Left lung (tissue), 10 donors: ENCODE data around the gene BMAL2. TPM values are rescaled to one million over a fixed set of nuclear protein-coding genes. Genes with fewer than 3 reads are reported as not detected.

Experiments
- ATAC-seq: fragments of 200-7000 bp; cut with Tn5 transposase; one replicate; pipeline ENCODE4 v1.9.1; 2020; ENCODE audit warnings: moderate library complexity
- DNase-seq, 4 donors: peaks; one replicate each; pipeline ENCODE4 v3.0.0-alpha.2; 2013 to 2020
- H3K27ac ChIP-seq, 2 donors: fragments of 200-600 bp; sonication (generic) in 1 of 2; one replicate each; pipeline versions ENCODE4 v1.5.0 to v1.8.0; 2020 to 2021
- H3K27me3 ChIP-seq, 2 donors: fragments of 200-600 bp; sonication (generic) in 1 of 2; one replicate each; pipeline versions ENCODE4 v1.5.0 to v1.8.0; 2020 to 2021
- H3K36me3 ChIP-seq, 2 donors: fragments of 200-600 bp; sonication (generic) in 1 of 2; one replicate each; pipeline versions ENCODE4 v1.5.0 to v1.8.0; 2020 to 2021
- H3K4me1 ChIP-seq, 2 donors: fragments of 200-600 bp; one replicate each; pipeline ENCODE4 v1.8.0; 2021
- H3K4me3 ChIP-seq, 2 donors: fragments of 200-600 bp; sonication (generic) in 1 of 2; one replicate each; pipeline versions ENCODE4 v1.5.0 to v1.8.0; 2020 to 2021; ENCODE audit warnings: mild to moderate bottlenecking in 1 of 2
- H3K9me3 ChIP-seq, 2 donors: fragments of 200-600 bp; sonication (generic) in 1 of 2; one replicate each; pipeline versions ENCODE4 v1.5.0 to v1.8.0; 2020 to 2021
- intact Hi-C, 2 donors: fragments of 100-400 bp; cut with DNase I; formaldehyde crosslinking; loops; one replicate each; pipeline versions ENCODE4 v1.11.2 to v1.14.2; 2022
- polyA plus RNA-seq, 6 donors: library from polyadenylated mRNA; unstranded; fragments of 120-200 nt; gene quantifications; one replicate each; pipeline ENCODE4 v1.2.1, GENCODE V29; 2013; ENCODE audit not compliant: insufficient read length in 6 of 6
- total RNA-seq, 2 donors: library from RNA; stranded (reverse); fragmentation: NEBNext Ultra II Directional; extraction: Animal tissue kit (Norgen Biotek cat#: 25700); gene quantifications; one replicate each; pipeline ENCODE4 v1.2.1, GENCODE V29; 2021
- TF ChIP-seq, protein P1 (sequence below), 2 donors: fragments of 200-600 bp; sonication (generic) in 1 of 2; IDR thresholded peaks; one replicate each; pipeline versions ENCODE4 v1.5.0 to v1.8.0; 2021; ENCODE audit warnings: antibody characterized with exemption in 2 of 2
- donor health status: DM: no; HTN: yes; CAD: no.
- donor health status: DM: no; HTN: no; CAD: no.

BMAL2 gene
- total and polyA plus RNA-seq, 8 donors: 3.2 to 14.1 (median 4.2) TPM

DNA sequence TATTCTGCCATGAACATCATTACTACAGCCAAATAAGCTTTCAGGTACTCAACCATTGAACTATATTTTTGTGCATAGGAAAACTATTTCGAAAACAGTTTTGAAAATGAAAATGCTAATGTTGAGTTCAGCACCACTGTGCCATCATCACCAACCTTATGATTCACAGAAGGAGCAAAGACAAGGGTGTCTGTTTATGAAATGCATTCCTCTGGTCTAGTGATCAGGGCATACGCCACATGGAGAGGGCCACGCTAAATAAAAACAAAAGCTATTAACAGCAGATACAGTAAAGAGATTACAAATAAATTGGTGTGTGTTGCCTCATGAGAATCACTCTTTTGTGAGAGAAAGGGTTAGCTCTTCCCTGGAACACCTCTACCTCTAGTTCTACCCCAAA is 43.2 kb upstream of the BMAL2 start:
- Histone ChIP-seq H3K9me3 (no peaks in the 10 kb centered on the region), H3K27ac (no peak overlapping the region), H3K4me1 (no peaks in the 10 kb centered on the region), H3K36me3 (no peaks in the 10 kb centered on the region), H3K27me3 (no peaks in the 10 kb centered on the region), H3K4me3 (no peak overlapping the region)
- intact Hi-C loops: no loop called here
- ATAC-seq: no peak
- TF ChIP-seq, protein P1, sequence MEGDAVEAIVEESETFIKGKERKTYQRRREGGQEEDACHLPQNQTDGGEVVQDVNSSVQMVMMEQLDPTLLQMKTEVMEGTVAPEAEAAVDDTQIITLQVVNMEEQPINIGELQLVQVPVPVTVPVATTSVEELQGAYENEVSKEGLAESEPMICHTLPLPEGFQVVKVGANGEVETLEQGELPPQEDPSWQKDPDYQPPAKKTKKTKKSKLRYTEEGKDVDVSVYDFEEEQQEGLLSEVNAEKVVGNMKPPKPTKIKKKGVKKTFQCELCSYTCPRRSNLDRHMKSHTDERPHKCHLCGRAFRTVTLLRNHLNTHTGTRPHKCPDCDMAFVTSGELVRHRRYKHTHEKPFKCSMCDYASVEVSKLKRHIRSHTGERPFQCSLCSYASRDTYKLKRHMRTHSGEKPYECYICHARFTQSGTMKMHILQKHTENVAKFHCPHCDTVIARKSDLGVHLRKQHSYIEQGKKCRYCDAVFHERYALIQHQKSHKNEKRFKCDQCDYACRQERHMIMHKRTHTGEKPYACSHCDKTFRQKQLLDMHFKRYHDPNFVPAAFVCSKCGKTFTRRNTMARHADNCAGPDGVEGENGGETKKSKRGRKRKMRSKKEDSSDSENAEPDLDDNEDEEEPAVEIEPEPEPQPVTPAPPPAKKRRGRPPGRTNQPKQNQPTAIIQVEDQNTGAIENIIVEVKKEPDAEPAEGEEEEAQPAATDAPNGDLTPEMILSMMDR (IDR thresholded peaks at IDR 0.05): no peak
- DNase-seq: no peak

DNA sequence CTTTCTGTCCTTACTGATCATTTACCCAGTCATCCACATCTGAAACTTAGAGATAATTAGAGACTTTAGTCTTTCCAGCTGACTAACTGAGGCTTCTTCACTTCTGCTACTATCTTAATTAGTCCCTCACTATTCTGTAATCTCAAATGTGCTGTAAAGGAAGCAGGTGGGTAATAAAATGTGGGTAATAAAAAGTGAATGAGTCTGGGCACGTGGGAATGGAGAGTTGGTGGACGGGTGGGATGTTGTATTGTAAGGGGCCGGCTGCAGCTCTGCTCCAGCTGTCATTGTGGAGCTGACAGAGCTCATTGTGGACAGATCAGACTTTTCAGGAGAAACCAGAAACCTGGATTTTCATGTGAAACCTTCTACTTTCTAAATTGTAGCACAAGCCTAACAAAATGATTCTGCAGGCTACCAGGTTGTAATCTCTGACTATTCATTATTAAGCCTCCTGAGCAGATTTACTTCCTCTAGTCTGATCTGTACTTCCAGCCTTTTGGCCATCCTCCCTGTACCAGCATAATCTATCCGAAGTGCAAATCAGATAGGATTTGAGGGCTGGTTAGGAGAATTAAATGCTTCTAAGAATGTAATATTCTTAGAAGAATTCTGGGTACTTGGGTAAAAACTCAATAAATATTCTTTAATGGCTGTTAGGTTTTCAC is 42.0 kb upstream of the BMAL2 start:
- Histone ChIP-seq H3K4me1 (no peaks in the 10 kb centered on the region), H3K27me3 (no peaks in the 10 kb centered on the region), H3K9me3 (no peaks in the 10 kb centered on the region), H3K36me3 (no peaks in the 10 kb centered on the region), H3K4me3 (no peak overlapping the region), H3K27ac (no peak overlapping the region)
- intact Hi-C loops: no loop called here
- TF ChIP-seq, protein P1 (IDR thresholded peaks at IDR 0.05): no peak
- no peak for DNase-seq
- no peak for ATAC-seq

DNA sequence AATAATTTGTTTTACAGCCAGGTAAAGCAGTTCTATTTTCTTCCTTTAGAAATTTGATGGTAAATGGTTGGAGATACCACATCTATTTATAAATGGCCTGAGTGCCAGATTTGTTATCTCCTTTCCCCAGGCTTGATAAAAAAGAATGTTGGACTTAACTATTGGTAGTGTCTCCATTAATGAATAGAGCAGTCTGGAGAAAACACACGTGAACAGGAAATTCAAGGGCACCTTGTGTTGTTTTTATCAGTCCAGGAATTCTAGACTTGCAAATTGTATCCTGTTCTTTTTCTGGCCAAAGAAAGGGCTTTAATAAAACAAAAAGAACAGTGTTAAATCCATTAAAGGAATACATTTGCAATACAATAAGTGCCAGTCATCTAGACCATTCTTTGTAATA is 40.8 kb upstream of the BMAL2 start:
- DNase-seq (no peak), ATAC-seq (peak; percentile 15)
- H3K27me3 ChIP-seq: no peaks in the 10 kb centered on the region
- no peak overlapping the region for H3K27ac ChIP-seq
- TF ChIP-seq, protein P1 (IDR thresholded peaks at IDR 0.05): no peak
- no peaks in the 10 kb centered on the region for H3K36me3 ChIP-seq
- H3K4me3 ChIP-seq: no peak overlapping the region
- intact Hi-C loops: no loop called here
- H3K9me3 ChIP-seq: no peaks in the 10 kb centered on the region
- no peaks in the 10 kb centered on the region for H3K4me1 ChIP-seq

DNA sequence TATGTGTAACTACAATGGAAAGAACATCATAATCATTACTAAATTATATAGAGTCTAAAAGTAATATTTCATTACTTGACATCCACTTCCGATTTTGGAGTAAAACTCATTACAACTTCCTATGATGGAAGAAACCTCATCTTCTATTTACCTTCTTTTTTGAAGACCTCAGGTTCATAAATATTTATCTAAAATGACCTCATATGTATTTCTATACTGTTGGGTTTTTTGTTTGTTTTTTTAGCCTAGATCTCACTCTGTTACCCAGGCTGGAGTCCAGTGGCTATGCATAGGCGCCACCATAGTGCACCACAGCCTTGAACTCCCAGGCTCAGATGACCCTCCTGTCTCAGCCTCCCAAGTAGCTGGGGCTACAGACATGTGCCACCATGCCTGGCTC is 39.9 kb upstream of the BMAL2 start:
- Histone ChIP-seq H3K36me3 (peaks cover 0 to 4% of the 10 kb centered on the region in 2 donors), H3K27me3 (no peaks in the 10 kb centered on the region), H3K4me1 (no peaks in the 10 kb centered on the region), H3K4me3 (no peak overlapping the region), H3K27ac (no peak overlapping the region), H3K9me3 (no peaks in the 10 kb centered on the region)
- intact Hi-C loops: no loop called here
- DNase-seq: no peak
- ATAC-seq: no peak
- TF ChIP-seq, protein P1 (IDR thresholded peaks at IDR 0.05): no peak

DNA sequence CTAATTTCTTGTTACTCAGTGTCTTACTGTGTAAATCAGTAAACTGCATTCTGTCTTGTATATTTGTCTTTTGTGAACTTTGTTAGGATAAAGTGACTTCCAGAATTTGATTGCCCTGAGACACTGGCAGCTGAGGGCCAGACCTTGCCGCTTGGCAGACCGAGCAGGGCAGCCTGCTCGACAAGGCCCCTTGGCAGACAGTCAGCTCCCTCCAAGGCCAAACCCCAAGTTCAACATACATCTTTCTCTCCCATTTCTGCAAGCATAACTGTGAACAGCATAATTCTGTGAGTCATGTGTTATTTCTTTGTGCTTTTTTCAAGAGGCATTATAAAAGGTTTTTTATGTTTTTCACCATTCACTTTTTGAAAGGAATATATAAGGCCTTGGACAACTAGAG is 39.2 kb upstream of the BMAL2 start:
- Histone ChIP-seq H3K36me3 (peaks cover 0 to 12% of the 10 kb centered on the region in 2 donors), H3K9me3 (no peaks in the 10 kb centered on the region), H3K27me3 (no peaks in the 10 kb centered on the region), H3K4me3 (no peak overlapping the region), H3K4me1 (no peaks in the 10 kb centered on the region), H3K27ac (no peak overlapping the region)
- no peak for DNase-seq
- no peak for ATAC-seq
- TF ChIP-seq, protein P1 (IDR thresholded peaks at IDR 0.05): no peak
- intact Hi-C loops: no loop called here
